GM12892 (cell line): ENCODE results near the gene E2F3.

ENCODE experiments used
- POLR2A ChIP-seq: IDR thresholded peaks from 2 replicates; pipeline ENCODE4 v1.6.1; 2011; ENCODE audit warnings: low read depth, low read length, control low read depth
- POLR2AphosphoS5 ChIP-seq: IDR thresholded peaks from 2 replicates; pipeline ENCODE4 v1.6.1; 2011; ENCODE audit warnings: low read depth, low read length, control low read depth

GRCh38 chr6:20433929-20434328 is 32.2 kb downstream of the E2F3 start:
- TF ChIP-seq POLR2AphosphoS5 (no peak), POLR2A (no peak)
